ENCODE results near the gene MCM5. TPM values are rescaled to one million over a fixed set of nuclear protein-coding genes. Genes with fewer than 3 reads are reported as not detected.

MCM5 gene
- total and polyA plus RNA-seq, 2 of the 13 experiments (the other 11 are each of a cell fraction or from before 2014, with no cell fraction given): 40.2 to 93.5 TPM

- TF ChIP-seq KLF16 (CRISPR knock-in tag; IDR thresholded peaks at IDR 0.05): peak in 1 of 2 experiments; percentile 91; a peak in 2 of 4 replicates
- peak; percentile 46; the same call in 1 of the 2 replicates for TF ChIP-seq ZNF160 (CRISPR knock-in tag; IDR thresholded peaks at IDR 0.05)
- peak; percentile 57; the same call in 1 of the 2 replicates for TF ChIP-seq KMT2B (CRISPR knock-in tag; IDR thresholded peaks at IDR 0.05)
- TF ChIP-seq MIER2 (CRISPR knock-in tag; IDR thresholded peaks at IDR 0.05): 0 out of 2 replicates have a peak, but pooled peaks have one; percentile 62
- TF ChIP-seq NFE2 (CRISPR knock-in tag; IDR thresholded peaks at IDR 0.05): peak; percentile 82; the same call in 1 of the 2 replicates
- no peak for TF ChIP-seq ZSCAN22 (CRISPR knock-in tag; IDR thresholded peaks at IDR 0.05)
- no peak for TF ChIP-seq RFX3 (CRISPR knock-in tag; IDR thresholded peaks at IDR 0.05)
- TF ChIP-seq MLXIP (CRISPR knock-in tag; IDR thresholded peaks at IDR 0.05; ENCODE audit: borderline replicate concordance): no peak
- TF ChIP-seq NFE2L1 (CRISPR knock-in tag; IDR thresholded peaks at IDR 0.05; ENCODE audit: borderline replicate concordance): peak; percentile 84; the same call in 1 of the 2 replicates
- TF ChIP-seq ZNF343 (CRISPR knock-in tag; IDR thresholded peaks at IDR 0.05): no peak
- TF ChIP-seq NFYB (CRISPR knock-in tag; IDR thresholded peaks at IDR 0.05): no peak
- no peak; the same call in 1 of the 2 replicates for TF ChIP-seq ATF7 (IDR thresholded peaks at IDR 0.05)
- peak; percentile 81; the same call in 1 of the 2 replicates for TF ChIP-seq ATF7 (CRISPR knock-in tag; IDR thresholded peaks at IDR 0.05)
- TF ChIP-seq GMEB1 (CRISPR knock-in tag; IDR thresholded peaks at IDR 0.05; ENCODE audit: borderline replicate concordance): no peak
- peak; percentile 94 for TF ChIP-seq GATAD2A (CRISPR knock-in tag; IDR thresholded peaks at IDR 0.05)
- 0 out of 2 replicates have a peak, but pooled peaks have one; percentile 44 for TF ChIP-seq ESRRA (CRISPR knock-in tag; IDR thresholded peaks at IDR 0.05; ENCODE audit: low read depth)
- TF ChIP-seq MED1 (CRISPR knock-in tag; IDR thresholded peaks at IDR 0.05): peak; percentile 86
- peak; percentile 59; the same call in 1 of the 2 replicates for TF ChIP-seq TCF7 (IDR thresholded peaks at IDR 0.05; ENCODE audit: low read depth)
- TF ChIP-seq TIGD3 (CRISPR knock-in tag; IDR thresholded peaks at IDR 0.05; ENCODE audit: borderline replicate concordance): no peak
- no peak for TF ChIP-seq MIXL1 (CRISPR knock-in tag; IDR thresholded peaks at IDR 0.05)
- TF ChIP-seq EZH2 (conservative IDR thresholded peaks at IDR 0.05; ENCODE audit: low read depth, low read length): no peak
- no peak for TF ChIP-seq FOXP1 (IDR thresholded peaks at IDR 0.05)
- peak; percentile 70 for TF ChIP-seq FOXP1 (CRISPR knock-in tag; IDR thresholded peaks at IDR 0.05)
- TF ChIP-seq AGO2 (optimal IDR thresholded peaks at IDR 0.05; ENCODE audit: low read depth, low read length): no peak
- 0 out of 2 replicates have a peak, but pooled peaks have one; percentile 61 for TF ChIP-seq ZNF615 (CRISPR knock-in tag; IDR thresholded peaks at IDR 0.05; ENCODE audit: borderline replicate concordance)
- TF ChIP-seq ZFP36 (IDR thresholded peaks at IDR 0.05; ENCODE audit: borderline replicate concordance, low read depth, low read length, partially characterized antibody): no peak
- TF ChIP-seq ZKSCAN5 (CRISPR knock-in tag; IDR thresholded peaks at IDR 0.05): peak; percentile 84
These were observed 23.0 kb upstream of the MCM5 start (continued) for GRCh38 chr22:35376728-35377472.

Measured in HepG2 (cell line).